HG03139 (cell line): ENCODE measurements around the gene RIOX2.

ENCODE experiments used
- ATAC-seq: cut with Tn5 transposase; IDR thresholded peaks from one replicate; pipeline ENCODE4 v1.9.1; 2021; ENCODE audit not compliant: unreplicated experiment

The RIOX2 gene

GRCh38 chr3:97956051-97956450, 16.2 kb downstream of the RIOX2 start:
- ATAC-seq, result no peak

- peak; percentile 63 for ATAC-seq
These were observed 17.9 kb downstream of the RIOX2 start for GRCh38 chr3:97954228-97954827.

- no peak for ATAC-seq
These were observed 19.4 kb downstream of the RIOX2 start for GRCh38 chr3:97952872-97953271.

GRCh38 chr3:97952280-97952679, 20.0 kb downstream of the RIOX2 start:
- ATAC-seq, result no peak

GRCh38 chr3:97950360-97950759, 21.9 kb downstream of the RIOX2 start:
- no peak for ATAC-seq

GRCh38 chr3:97949743-97950142, 22.5 kb downstream of the RIOX2 start:
- ATAC-seq, result no peak

- no peak for ATAC-seq
These were observed 23.1 kb downstream of the RIOX2 start for GRCh38 chr3:97949110-97949485.

- ATAC-seq, result no peak
These were observed 23.7 kb downstream of the RIOX2 start for GRCh38 chr3:97948351-97949109.

- ATAC-seq, result no peak
These were observed 29.3 kb downstream of the RIOX2 start for GRCh38 chr3:97942801-97943546.

- ATAC-seq, result no peak
These were observed 32.2 kb downstream of the RIOX2 start for GRCh38 chr3:97940034-97940433.

- no peak for ATAC-seq
These were observed 32.8 kb downstream of the RIOX2 start for GRCh38 chr3:97939401-97939800.

GRCh38 chr3:97938444-97938843, 33.8 kb downstream of the RIOX2 start:
- ATAC-seq, result no peak

- no peak for ATAC-seq
These were observed 35.0 kb downstream of the RIOX2 start for GRCh38 chr3:97937205-97937604.

- no peak for ATAC-seq
These were observed 36.4 kb downstream of the RIOX2 start for GRCh38 chr3:97935842-97936241.

GRCh38 chr3:97934980-97935695, 37.1 kb downstream of the RIOX2 start:
- ATAC-seq, result no peak

- ATAC-seq, result no peak
These were observed 39.8 kb downstream of the RIOX2 start for GRCh38 chr3:97932387-97932801.

- no peak for ATAC-seq
These were observed 41.0 kb downstream of the RIOX2 start for GRCh38 chr3:97931218-97931617.

- ATAC-seq, result no peak
These were observed 42.2 kb downstream of the RIOX2 start for GRCh38 chr3:97930018-97930417.

- ATAC-seq, result no peak
These were observed 43.2 kb downstream of the RIOX2 start for GRCh38 chr3:97928986-97929385.

GRCh38 chr3:97927704-97928103, 44.5 kb downstream of the RIOX2 start:
- no peak for ATAC-seq

- ATAC-seq, result no peak
These were observed 54.3 kb downstream of the RIOX2 start for GRCh38 chr3:97917813-97918536.
